Keratinocyte (primary cell): ENCODE data around the gene COL6A2. TPM values are rescaled to one million over a fixed set of nuclear protein-coding genes. Genes with fewer than 3 reads are reported as not detected.

Experiments used
- DNase-seq: peaks from one replicate; pipeline ENCODE4 v3.0.0-alpha.2; 2011; ENCODE audit warnings: low read depth, missing footprints, low spot score
- FAIRE-seq: peaks from 2 replicates; lab custom pipeline; 2011; peaks lifted over from hg19 to GRCh38; lab: Jason Lieb, UNC
- H2AFZ ChIP-seq: 2 replicates; pipeline ENCODE4 v1.6.0; 2012; ENCODE audit warnings: low read length, control low read depth, inconsistent platforms; ENCODE audit not compliant: control insufficient read depth
- H3K27ac ChIP-seq: 2 replicates; pipeline ENCODE4 v1.5.1; 2011; ENCODE audit warnings: low read length; ENCODE audit not compliant: control insufficient read depth, insufficient read depth
- H3K27me3 ChIP-seq: 3 replicates; pipeline ENCODE4 v1.6.0; 2011; ENCODE audit warnings: low read length; ENCODE audit not compliant: control insufficient read depth, insufficient read depth; ENCODE audit errors: extremely low read depth
- H3K36me3 ChIP-seq, 2 experiments: 2 replicates in 1 of 2; 3 replicates in 1 of 2; pipeline ENCODE4 v1.5.1; 2011; ENCODE audit warnings: low read length in 2 of 2, mild to moderate bottlenecking in 1 of 2; ENCODE audit not compliant: control insufficient read depth in 2 of 2, insufficient read depth in 2 of 2; ENCODE audit errors: extremely low read depth in 1 of 2
- H3K4me1 ChIP-seq: 3 replicates; pipeline ENCODE4 v1.5.1; 2011; ENCODE audit warnings: low read length; ENCODE audit not compliant: control insufficient read depth, insufficient read depth; ENCODE audit errors: extremely low read depth
- H3K4me2 ChIP-seq: 3 replicates; pipeline ENCODE4 v1.6.0; 2011; ENCODE audit warnings: low read depth, low read length; ENCODE audit not compliant: control insufficient read depth, insufficient read depth; ENCODE audit errors: extremely low read depth
- H3K4me3 ChIP-seq, 3 experiments: fragments of 200-600 bp in 1 of 3; sonication (generic) in 1 of 3; 2 replicates in 2 of 3; 3 replicates in 1 of 3; pipeline ENCODE4 v1.5.1; 2011 to 2016; ENCODE audit warnings: low read length in 3 of 3, mild to moderate bottlenecking in 3 of 3, control low read depth in 2 of 3, inconsistent platforms in 1 of 3, low read depth in 1 of 3, mixed read lengths in 1 of 3, mixed run types in 1 of 3, moderate library complexity in 1 of 3; ENCODE audit not compliant: control insufficient read depth in 2 of 3, insufficient read depth in 2 of 3; ENCODE audit errors: extremely low read depth in 1 of 3
- H3K79me2 ChIP-seq: 2 replicates; pipeline ENCODE4 v1.6.0; 2012; ENCODE audit warnings: low read length; ENCODE audit not compliant: control insufficient read depth, insufficient read depth
- H3K9ac ChIP-seq: 3 replicates; pipeline ENCODE4 v1.6.0; 2011; ENCODE audit warnings: low read length; ENCODE audit not compliant: control insufficient read depth, insufficient read depth; ENCODE audit errors: extremely low read depth
- H3K9me1 ChIP-seq: 3 replicates; pipeline ENCODE4 v1.6.0; 2011; ENCODE audit warnings: low read length; ENCODE audit not compliant: control insufficient read depth, insufficient read depth; ENCODE audit errors: extremely low read depth
- H3K9me3 ChIP-seq: 2 replicates; pipeline ENCODE4 v1.5.1; 2012; ENCODE audit warnings: low read depth, low read length; ENCODE audit not compliant: control insufficient read depth
- H4K20me1 ChIP-seq: 3 replicates; pipeline ENCODE4 v1.6.0; 2011; ENCODE audit warnings: low read length; ENCODE audit not compliant: control insufficient read depth, insufficient read depth; ENCODE audit errors: extremely low read depth
- CTCF ChIP-seq, 3 experiments: IDR thresholded peaks in 1 of 3; conservative IDR thresholded peaks in 1 of 3; optimal IDR thresholded peaks in 1 of 3; 2 replicates in 2 of 3; 3 replicates in 1 of 3; pipeline versions ENCODE3 to v1.5.1; 2011; ENCODE audit warnings: low read length in 3 of 3, mild to moderate bottlenecking in 3 of 3, moderate library complexity in 2 of 3, control low read depth in 1 of 3, inconsistent platforms in 1 of 3; ENCODE audit not compliant: insufficient read depth in 2 of 3; ENCODE audit errors: extremely low read depth in 1 of 3
- EZH2 ChIP-seq: IDR thresholded peaks from one replicate; pipeline ENCODE4 v1.6.1; 2012; ENCODE audit warnings: inconsistent platforms, mild to moderate bottlenecking, low read length, moderate library complexity
- dilution Hi-C: fragments of 300-500 bp; cut with MboI; formaldehyde crosslinking; loops from one replicate; pipeline ENCODE4 v1.7.0; 2020; ENCODE audit warnings: low sequenced_read_pairs; ENCODE audit not compliant: extremely low pct_ligation_motif_present
- polyA plus RNA-seq, 5 experiments: library from polyadenylated mRNA; depleted of rRNA in 3 of 5; stranded (reverse) in 3 of 5; stranded (forward) in 1 of 5; unstranded in 1 of 5; fragments of >200 nt; gene quantifications; 1 replicate in 1 of 5; 2 replicates in 3 of 5; 3 replicates in 1 of 5; pipeline versions ENCODE4 v1.2.1 to v1.2.3, GENCODE V29; 2011 to 2012; ENCODE audit warnings: missing spikeins in 2 of 5, low read depth in 1 of 5, low replicate concordance in 1 of 5

Gene COL6A2
- polyA plus RNA-seq, 1 donor (not counting 4 experiments of a cell fraction or from before 2014, with no cell fraction given): 0.03 TPM

GRCh38 chr21:46125846-46126301 is 28.0 kb downstream of the COL6A2 start:
- Histone ChIP-seq H3K27ac (no peak overlapping the region), H3K36me3 (no peaks in the 10 kb centered on the region), H3K27me3 (no peaks in the 10 kb centered on the region), H3K9ac (no peak overlapping the region), H3K79me2 (no peaks in the 10 kb centered on the region), H2AFZ (no peak overlapping the region), H3K4me1 (no peaks in the 10 kb centered on the region), H3K9me1 (no peaks in the 10 kb centered on the region), H3K9me3 (no peaks in the 10 kb centered on the region), H3K4me3 (no peak overlapping the region), H4K20me1 (no peaks in the 10 kb centered on the region), H3K4me2 (no peak overlapping the region)
- no peak for TF ChIP-seq CTCF (optimal IDR thresholded peaks at IDR 0.05 in 1 of 3, IDR thresholded peaks at IDR 0.05 in 1 of 3, conservative IDR thresholded peaks at IDR 0.05 in 1 of 3; ENCODE audit: extremely low read depth in 1 of 3, insufficient read depth in 2 of 3, low read length in 3 of 3)
- TF ChIP-seq EZH2: no peak
- dilution Hi-C loops: no loop called here
- no peak for DNase-seq
- FAIRE-seq: no peak

DNA sequence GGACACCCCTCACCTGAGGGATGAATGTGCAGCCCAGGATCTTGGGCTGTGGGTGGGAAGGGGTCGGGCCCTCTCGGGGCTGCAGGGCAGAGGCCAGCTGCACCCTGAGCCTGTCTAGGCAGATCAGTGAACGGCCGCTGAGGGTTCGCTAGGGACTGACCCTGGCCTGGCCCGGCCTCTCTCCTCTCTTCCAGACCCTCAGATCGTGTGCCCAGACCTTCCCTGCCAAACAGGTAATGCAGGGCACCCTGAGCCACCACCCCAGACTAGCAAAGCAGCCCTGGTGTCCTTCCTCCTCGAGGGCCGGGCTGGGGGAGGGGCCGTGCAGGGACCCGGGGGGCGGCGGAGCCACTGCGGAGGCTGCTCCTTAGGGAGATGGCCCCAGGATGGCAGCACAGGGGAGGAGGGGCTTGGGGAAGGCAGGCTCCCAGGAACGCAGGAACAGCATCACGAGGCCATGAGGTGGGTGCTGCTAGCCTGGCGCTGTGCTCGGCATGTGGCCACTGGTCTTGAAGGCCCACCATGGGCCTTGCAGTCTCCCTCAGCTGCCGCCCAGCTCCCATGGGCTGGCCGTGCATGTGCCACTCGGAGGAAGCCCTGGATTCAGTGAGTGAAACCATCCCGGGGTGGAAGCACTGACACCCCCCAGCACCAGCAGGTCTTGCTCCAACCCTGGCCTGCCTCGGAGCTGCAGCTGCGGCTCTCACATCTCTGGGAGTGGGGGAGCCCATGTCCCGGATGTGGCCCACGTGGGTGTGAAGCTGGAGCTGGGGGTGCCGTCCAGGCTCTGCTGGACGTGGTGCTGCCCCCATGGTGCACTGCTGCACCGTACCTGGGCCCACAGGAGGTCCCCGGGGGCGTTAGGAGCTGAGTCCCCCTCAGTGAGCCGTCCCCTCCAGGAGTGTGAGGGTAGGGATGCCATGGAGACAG is 28.7 kb downstream of the COL6A2 start:
- H3K27ac ChIP-seq: no peak overlapping the region
- H3K9me3 ChIP-seq: no peaks in the 10 kb centered on the region
- no peaks in the 10 kb centered on the region for H3K4me1 ChIP-seq
- H3K79me2 ChIP-seq: no peaks in the 10 kb centered on the region
- no peak overlapping the region for H3K4me3 ChIP-seq
- no peaks in the 10 kb centered on the region for H3K9me1 ChIP-seq
- no peak overlapping the region for H2AFZ ChIP-seq
- no peak overlapping the region for H3K9ac ChIP-seq
- FAIRE-seq: no peak
- no peaks in the 10 kb centered on the region for H3K27me3 ChIP-seq
- dilution Hi-C loops: no loop called here
- no peak for DNase-seq
- H4K20me1 ChIP-seq: no peaks in the 10 kb centered on the region
- H3K4me2 ChIP-seq: no peak overlapping the region
- TF ChIP-seq EZH2 (no peak), CTCF (optimal IDR thresholded peaks at IDR 0.05 in 1 of 3, IDR thresholded peaks at IDR 0.05 in 1 of 3, conservative IDR thresholded peaks at IDR 0.05 in 1 of 3; ENCODE audit: extremely low read depth in 1 of 3, insufficient read depth in 2 of 3, low read length in 3 of 3) (no peak)
- no peaks in the 10 kb centered on the region for H3K36me3 ChIP-seq
